Measurements from ENCODE around the gene F2RL1. TPM values are rescaled to one million over a fixed set of nuclear protein-coding genes. Genes with fewer than 3 reads are reported as not detected.
"Not testable (repeated sequence)": the region's sequence is repeated elsewhere in the genome, so short reads cannot be mapped to it uniquely, and the experiment has no call there.

Gene F2RL1
- total RNA-seq, 2 experiments from 2014 or later, result 0.78 to 0.81 TPM

- no peaks in the 10 kb centered on the region for H3K9me3 Mint-ChIP-seq
- ChIA-PET CTCF (interaction anchor here (0.7 to 1.1 kb wide), 2 partner anchors 18 to 755 kb away, joined by 3 read pairs; no protein-coding TSS in a partner anchor), POLR2A (no interaction called here)
- no peak overlapping the region for H3K4me3 Mint-ChIP-seq
- DNase-seq, result no peak
- H3K4me1 Mint-ChIP-seq, result no peaks in the 10 kb centered on the region
- H3K27me3 Mint-ChIP-seq, result peaks cover 6% of the 10 kb centered on the region
- no peak overlapping the region for H3K27ac Mint-ChIP-seq
- H3K36me3 Mint-ChIP-seq (ENCODE audit: low read depth), result no peaks in the 10 kb centered on the region
Measured at GRCh38 chr5:76838481-76839261, 19.8 kb downstream of the F2RL1 start.

- ChIA-PET POLR2A (no interaction called here), CTCF (no interaction called here)
- Mint-ChIP-seq H3K9me3 (no peaks in the 10 kb centered on the region), H3K4me1 (no peaks in the 10 kb centered on the region), H3K27ac (no peak overlapping the region), H3K27me3 (peaks cover 10% of the 10 kb centered on the region), H3K36me3 (ENCODE audit: low read depth) (no peaks in the 10 kb centered on the region), H3K4me3 (no peak overlapping the region)
- DNase-seq, result no peak
Measured at GRCh38 chr5:76841361-76841760, 22.5 kb downstream of the F2RL1 start.

GRCh38 chr5:76845890-76846289 is 27.1 kb downstream of the F2RL1 start:
- POLR2A ChIA-PET, result interaction anchor here (0.6 kb wide), 1 partner anchor 618 kb away, joined by 3 read pairs; no protein-coding TSS in a partner anchor
- Mint-ChIP-seq H3K4me1 (peaks cover 20% of the 10 kb centered on the region), H3K9me3 (no peaks in the 10 kb centered on the region), H3K36me3 (ENCODE audit: low read depth) (peaks cover under 1% of the 10 kb centered on the region), H3K27ac (no peak overlapping the region), H3K4me3 (no peak overlapping the region), H3K27me3 (peaks cover 10% of the 10 kb centered on the region)
- DNase-seq, result no peak
- CTCF ChIA-PET, result interaction anchor here (0.6 to 0.8 kb wide), 2 partner anchors 11 to 49 kb away, joined by 3 read pairs; no protein-coding TSS in a partner anchor

DNA sequence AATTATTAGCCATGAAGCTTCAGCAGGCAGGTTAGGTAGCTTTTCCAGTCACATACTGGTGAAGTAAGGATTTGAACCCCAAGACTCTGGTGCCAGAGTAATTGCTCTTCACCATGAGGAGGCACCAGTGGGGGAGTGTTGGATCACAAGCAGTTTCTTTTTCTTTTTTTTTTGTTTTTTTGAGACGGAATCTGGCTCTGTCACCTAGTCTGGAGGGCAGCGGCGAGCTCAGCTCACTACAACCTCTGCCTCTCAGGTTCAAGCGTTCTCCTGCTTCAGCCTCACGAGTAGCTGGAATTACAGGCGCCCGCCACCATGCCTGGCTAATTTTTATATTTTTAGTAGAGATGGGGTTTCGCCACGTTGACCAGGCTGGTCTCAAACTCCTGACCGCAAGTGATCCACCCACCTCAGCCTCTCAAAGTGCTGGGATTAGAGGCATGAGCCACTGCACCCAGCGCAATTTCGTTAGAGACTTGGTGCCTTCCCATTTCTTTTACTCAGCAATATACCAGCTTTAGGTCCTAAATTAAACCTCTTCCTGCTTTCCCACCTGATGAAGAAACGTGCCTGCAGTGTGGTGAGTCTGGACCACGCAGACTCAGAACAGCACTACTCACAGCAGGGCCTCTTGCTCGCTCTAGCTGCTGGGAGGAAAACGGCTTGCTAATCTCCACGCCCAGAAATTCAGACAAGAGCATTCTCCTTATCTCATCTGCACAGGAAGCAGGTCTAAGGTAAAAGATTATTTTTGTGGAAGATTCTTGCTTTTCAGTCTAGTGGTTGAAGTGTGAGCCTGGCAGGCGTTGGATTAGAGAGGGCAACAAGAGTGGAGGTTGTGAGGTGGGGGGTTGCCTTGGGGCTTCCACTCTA is 30.8 kb downstream of the F2RL1 start, which contains the start of gene S100Z:
Gene S100Z, plus strand, starts transcription at position 596 of the 873 bp plus-strand sequence. CDS start 25,346 bp downstream, outside the sequence.
- Mint-ChIP-seq H3K27me3 (peaks cover 4% of the 10 kb centered on the region), H3K4me3 (peak within 1 kb of the TSS; percentile 53), H3K4me1 (peaks cover 50% of the 10 kb centered on the region), H3K27ac (peak within 1 kb of the TSS; percentile 79), H3K36me3 (ENCODE audit: low read depth) (peaks cover 24% of the 10 kb centered on the region), H3K9me3 (peaks cover 7% of the 10 kb centered on the region)
- CTCF ChIA-PET, result interaction anchor here (0.8 to 2.1 kb wide), 6 partner anchors 19 to 167 kb away, joined by 3 to 9 read pairs (median 4); partner anchors contain the start of gene F2RL1
- POLR2A ChIA-PET, result interaction anchor here (0.7 to 2.0 kb wide), 4 partner anchors 25 to 446 kb away, joined by 3 to 11 read pairs (median 6); partner anchors contain the start of gene AGGF1
- peak; percentile 67 for DNase-seq

GRCh38 chr5:76850543-76851145 is 31.8 kb downstream of the F2RL1 start:
- peaks cover 10% of the 10 kb centered on the region for H3K9me3 Mint-ChIP-seq
- peak overlapping the region; percentile 53 for H3K4me3 Mint-ChIP-seq
- H3K27ac Mint-ChIP-seq, result peak overlapping the region; percentile 79
- peaks cover 60% of the 10 kb centered on the region for H3K4me1 Mint-ChIP-seq
- no peak for DNase-seq
- ChIA-PET POLR2A (interaction anchor here (1.4 kb wide), 1 partner anchor 60 kb away, joined by 8 read pairs; no protein-coding TSS in a partner anchor), CTCF (interaction anchor here (1.6 to 2.1 kb wide), 2 partner anchors 32 to 76 kb away, joined by 5 to 9 read pairs; partner anchors contain the start of gene F2RL1)
- no peaks in the 10 kb centered on the region for H3K27me3 Mint-ChIP-seq
- H3K36me3 Mint-ChIP-seq (ENCODE audit: low read depth), result peaks cover 32% of the 10 kb centered on the region

GRCh38 chr5:76851728-76852369 is 33.0 kb downstream of the F2RL1 start:
- POLR2A ChIA-PET, result no interaction called here
- peaks cover 19% of the 10 kb centered on the region for H3K9me3 Mint-ChIP-seq
- no peaks in the 10 kb centered on the region for H3K27me3 Mint-ChIP-seq
- H3K4me1 Mint-ChIP-seq, result peaks cover 72% of the 10 kb centered on the region
- CTCF ChIA-PET, result interaction anchor here (0.8 kb wide), 1 partner anchor 17 kb away, joined by 3 read pairs; no protein-coding TSS in a partner anchor
- H3K36me3 Mint-ChIP-seq (ENCODE audit: low read depth), result peaks cover 44% of the 10 kb centered on the region
- DNase-seq, result no peak
- H3K4me3 Mint-ChIP-seq, result peak overlapping the region; percentile 53
- peak overlapping the region; percentile 79 for H3K27ac Mint-ChIP-seq

DNA sequence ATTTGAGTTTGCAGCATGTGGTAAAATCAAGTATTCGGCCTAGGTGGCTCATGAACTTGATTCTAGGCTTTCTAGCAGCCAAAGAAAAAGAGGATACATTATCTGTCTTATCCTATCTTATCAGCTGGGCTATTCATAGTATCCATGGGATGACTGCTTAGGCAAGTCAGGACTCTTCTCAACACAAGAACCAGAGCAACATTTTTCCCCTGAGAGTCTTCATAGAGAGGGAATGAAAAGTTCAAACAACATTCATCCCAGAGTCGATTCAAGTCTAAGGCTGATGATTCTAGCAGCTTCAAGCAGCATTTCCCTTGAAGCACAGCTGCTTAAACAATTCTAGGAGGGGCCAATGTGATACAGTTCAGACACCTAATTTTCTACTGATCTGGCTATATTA is 33.9 kb downstream of the F2RL1 start:
- CTCF ChIA-PET, result no interaction called here
- Mint-ChIP-seq H3K4me3 (no peak overlapping the region), H3K27ac (no peak overlapping the region), H3K4me1 (peaks cover 72% of the 10 kb centered on the region), H3K27me3 (no peaks in the 10 kb centered on the region), H3K9me3 (peaks cover 19% of the 10 kb centered on the region), H3K36me3 (ENCODE audit: low read depth) (peaks cover 45% of the 10 kb centered on the region)
- DNase-seq, result no peak
- POLR2A ChIA-PET, result no interaction called here

DNA sequence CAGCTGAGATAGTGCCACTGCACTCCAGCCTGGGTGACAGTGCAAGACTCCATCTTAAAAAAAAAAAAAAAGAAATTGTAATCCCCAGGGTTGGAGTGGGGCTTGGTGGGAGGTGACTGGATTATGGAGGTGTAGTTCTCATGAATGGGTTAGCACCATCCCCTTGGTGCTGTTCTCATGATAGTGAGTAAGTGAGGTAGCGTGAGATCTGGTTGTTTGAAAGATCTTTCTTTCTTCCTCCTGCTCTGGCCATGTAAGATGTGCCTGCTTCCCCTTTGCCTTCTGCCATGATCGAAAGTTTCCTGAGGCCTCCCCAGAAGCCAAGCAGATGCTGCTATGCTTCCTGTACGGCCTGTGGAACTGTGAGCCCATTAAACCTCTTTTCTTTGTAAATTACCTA is 34.9 kb downstream of the F2RL1 start:
- Mint-ChIP-seq H3K4me1 (peaks cover 72% of the 10 kb centered on the region), H3K27ac (peak overlapping the region; percentile 22), H3K36me3 (ENCODE audit: low read depth) (peaks cover 45% of the 10 kb centered on the region), H3K9me3 (peaks cover 19% of the 10 kb centered on the region)
- H3K27me3 Mint-ChIP-seq, POLR2A ChIA-PET, CTCF ChIA-PET, H3K4me3 Mint-ChIP-seq, DNase-seq: not testable (repeated sequence)

- no peaks in the 10 kb centered on the region for H3K27me3 Mint-ChIP-seq
- peaks cover 64% of the 10 kb centered on the region for H3K4me1 Mint-ChIP-seq
- POLR2A ChIA-PET, result interaction anchor here (1.7 kb wide), 1 partner anchor 308 kb away, joined by 3 read pairs; no protein-coding TSS in a partner anchor
- H3K36me3 Mint-ChIP-seq (ENCODE audit: low read depth), result peaks cover 45% of the 10 kb centered on the region
- peaks cover 19% of the 10 kb centered on the region for H3K9me3 Mint-ChIP-seq
- H3K4me3 Mint-ChIP-seq, result no peak overlapping the region
- CTCF ChIA-PET, result interaction anchor here (1.7 kb wide), 1 partner anchor 80 kb away, joined by 6 read pairs; no protein-coding TSS in a partner anchor
- DNase-seq, result no peak
- H3K27ac Mint-ChIP-seq, result peak overlapping the region; percentile 75
Measured at GRCh38 chr5:76854644-76855043, 35.8 kb downstream of the F2RL1 start.

DNA sequence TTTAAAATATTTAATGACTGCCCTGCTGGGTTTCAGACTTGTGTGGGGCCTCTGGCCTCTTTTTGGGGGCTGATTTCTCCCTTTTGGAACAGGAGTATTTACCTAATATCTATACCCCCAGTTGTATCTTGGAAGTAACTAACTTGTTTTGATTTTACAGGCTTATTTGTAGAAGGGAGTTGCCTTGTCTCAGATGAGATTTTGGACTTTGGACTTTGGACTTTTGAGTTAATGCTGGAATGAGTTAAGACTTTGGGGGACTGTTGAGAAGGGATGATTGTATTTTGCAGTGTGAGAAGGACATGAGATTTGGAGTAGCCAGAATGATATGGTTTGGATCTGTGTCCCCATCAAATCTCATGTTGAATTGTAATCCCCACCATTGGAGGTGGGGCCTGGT is 36.7 kb downstream of the F2RL1 start:
- peaks cover 19% of the 10 kb centered on the region for H3K9me3 Mint-ChIP-seq
- H3K4me1 Mint-ChIP-seq, result peaks cover 56% of the 10 kb centered on the region
- H3K36me3 Mint-ChIP-seq (ENCODE audit: low read depth), result peaks cover 45% of the 10 kb centered on the region
- ChIA-PET POLR2A (interaction anchor here (1.5 to 3.1 kb wide), 4 partner anchors 13 to 309 kb away, joined by 3 to 12 read pairs (median 4); partner anchors contain the start of gene AGGF1), CTCF (interaction anchor here (1.7 kb wide), 1 partner anchor 81 kb away, joined by 6 read pairs; no protein-coding TSS in a partner anchor)
- DNase-seq, H3K27me3 Mint-ChIP-seq: not testable (repeated sequence)
- peak overlapping the region; percentile 93 for H3K27ac Mint-ChIP-seq
- peak overlapping the region; percentile 11 for H3K4me3 Mint-ChIP-seq

GRCh38 chr5:76855961-76856360 is 37.1 kb downstream of the F2RL1 start:
- CTCF ChIA-PET, result interaction anchor here (1.2 to 1.7 kb wide), 4 partner anchors 10 to 638 kb away, joined by 3 to 6 read pairs (median 4); no protein-coding TSS in a partner anchor
- DNase-seq, result peak; percentile 63
- Mint-ChIP-seq H3K36me3 (ENCODE audit: low read depth) (peaks cover 43% of the 10 kb centered on the region), H3K27me3 (no peaks in the 10 kb centered on the region), H3K27ac (peak overlapping the region; percentile 93), H3K4me3 (peak overlapping the region; percentile 11), H3K4me1 (peaks cover 51% of the 10 kb centered on the region), H3K9me3 (peaks cover 19% of the 10 kb centered on the region)
- POLR2A ChIA-PET, result interaction anchor here (1.0 to 3.1 kb wide), 5 partner anchors 11 to 309 kb away, joined by 3 to 12 read pairs (median 3); partner anchors contain the start of gene AGGF1
